Measurements from ENCODE around the gene TSPAN18. TPM values are rescaled to one million over a fixed set of nuclear protein-coding genes. Genes with fewer than 3 reads are reported as not detected.

The TSPAN18 gene
- total RNA-seq, 3 donors from 2014 or later: 1.0 to 2.0 (median 1.8) TPM

DNA sequence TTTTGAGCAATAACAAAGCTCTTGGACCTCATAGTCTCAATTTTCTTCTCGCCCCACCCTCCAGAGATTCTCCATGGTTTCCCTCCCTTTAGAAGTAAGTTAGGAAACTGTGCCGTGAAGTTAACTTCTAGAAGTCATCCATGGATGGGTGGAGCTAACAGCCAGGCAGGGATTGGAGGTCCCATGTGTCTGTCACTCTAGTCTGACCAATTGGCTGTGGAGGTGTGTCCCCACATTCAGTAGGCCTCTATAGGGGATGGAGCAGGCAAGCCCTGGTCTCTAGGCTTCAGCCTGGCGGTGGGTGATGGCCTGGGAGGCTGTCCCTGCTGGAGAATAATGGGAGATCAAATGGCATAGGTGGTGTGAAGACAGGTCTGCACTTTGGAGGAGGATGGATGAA, 173.2 kb downstream of the TSPAN18 start:
- peaks cover 0 to 6% of the 10 kb centered on the region in 2 donors for H3K9me3 ChIP-seq
- TF ChIP-seq, protein P1, sequence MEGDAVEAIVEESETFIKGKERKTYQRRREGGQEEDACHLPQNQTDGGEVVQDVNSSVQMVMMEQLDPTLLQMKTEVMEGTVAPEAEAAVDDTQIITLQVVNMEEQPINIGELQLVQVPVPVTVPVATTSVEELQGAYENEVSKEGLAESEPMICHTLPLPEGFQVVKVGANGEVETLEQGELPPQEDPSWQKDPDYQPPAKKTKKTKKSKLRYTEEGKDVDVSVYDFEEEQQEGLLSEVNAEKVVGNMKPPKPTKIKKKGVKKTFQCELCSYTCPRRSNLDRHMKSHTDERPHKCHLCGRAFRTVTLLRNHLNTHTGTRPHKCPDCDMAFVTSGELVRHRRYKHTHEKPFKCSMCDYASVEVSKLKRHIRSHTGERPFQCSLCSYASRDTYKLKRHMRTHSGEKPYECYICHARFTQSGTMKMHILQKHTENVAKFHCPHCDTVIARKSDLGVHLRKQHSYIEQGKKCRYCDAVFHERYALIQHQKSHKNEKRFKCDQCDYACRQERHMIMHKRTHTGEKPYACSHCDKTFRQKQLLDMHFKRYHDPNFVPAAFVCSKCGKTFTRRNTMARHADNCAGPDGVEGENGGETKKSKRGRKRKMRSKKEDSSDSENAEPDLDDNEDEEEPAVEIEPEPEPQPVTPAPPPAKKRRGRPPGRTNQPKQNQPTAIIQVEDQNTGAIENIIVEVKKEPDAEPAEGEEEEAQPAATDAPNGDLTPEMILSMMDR (IDR thresholded peaks at IDR 0.05): no peak
- no peak for TF ChIP-seq POLR2A (IDR thresholded peaks at IDR 0.05)
- no peak for TF ChIP-seq POLR2AphosphoS5 (IDR thresholded peaks at IDR 0.05)
- no peak overlapping the region for H3K4me3 ChIP-seq
- intact Hi-C loops (cut with DNase I; ENCODE audit: low total_unique reads): loop anchor here (5.0 to 10.0 kb wide), 2 partner anchors 435 to 638 kb away; no protein-coding TSS in a partner anchor
- no peak overlapping the region for H3K27ac ChIP-seq
- no peak for DNase-seq (ENCODE audit: low spot score in 2 of 2)
- H3K36me3 ChIP-seq: no peaks in the 10 kb centered on the region
- peaks cover 0 to 6% of the 10 kb centered on the region in 2 donors for H3K27me3 ChIP-seq
- H3K4me1 ChIP-seq: no peaks in the 10 kb centered on the region

DNA sequence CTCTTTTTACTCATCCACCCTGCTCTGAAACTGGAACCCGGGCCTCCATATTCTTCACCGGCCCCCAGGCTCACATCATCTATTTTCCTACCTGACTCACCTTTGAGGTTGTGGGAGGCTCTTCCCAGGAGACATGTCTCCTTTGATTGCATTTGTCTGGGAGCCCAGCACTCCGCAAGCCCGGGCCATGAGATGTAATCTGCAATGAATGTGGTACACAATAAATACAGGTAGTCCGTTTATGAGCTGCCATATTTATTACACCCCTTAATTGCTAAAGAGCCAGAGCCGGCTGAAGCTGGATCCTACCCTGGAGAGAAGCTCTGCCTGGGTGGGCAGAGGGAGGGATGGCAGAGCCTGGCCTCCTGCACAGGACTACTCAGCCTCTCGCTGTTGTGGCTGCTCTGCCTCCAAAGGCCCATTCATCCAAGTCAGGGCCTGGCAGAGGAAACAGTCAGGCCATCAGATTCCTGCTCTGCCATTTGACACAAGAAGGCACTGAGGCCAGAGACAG, 174.4 kb downstream of the TSPAN18 start:
- Histone ChIP-seq H3K27me3 (no peaks in the 10 kb centered on the region), H3K4me3 (no peak overlapping the region), H3K9me3 (peaks cover 0 to 6% of the 10 kb centered on the region in 2 donors), H3K4me1 (no peaks in the 10 kb centered on the region), H3K27ac (no peak overlapping the region), H3K36me3 (no peaks in the 10 kb centered on the region)
- intact Hi-C loops (cut with DNase I; ENCODE audit: low total_unique reads): no loop called here
- TF ChIP-seq POLR2A (IDR thresholded peaks at IDR 0.05) (no peak), POLR2AphosphoS5 (IDR thresholded peaks at IDR 0.05) (no peak)
- TF ChIP-seq, protein P1 (IDR thresholded peaks at IDR 0.05): no peak
- no peak for DNase-seq (ENCODE audit: low spot score in 2 of 2)

DNA sequence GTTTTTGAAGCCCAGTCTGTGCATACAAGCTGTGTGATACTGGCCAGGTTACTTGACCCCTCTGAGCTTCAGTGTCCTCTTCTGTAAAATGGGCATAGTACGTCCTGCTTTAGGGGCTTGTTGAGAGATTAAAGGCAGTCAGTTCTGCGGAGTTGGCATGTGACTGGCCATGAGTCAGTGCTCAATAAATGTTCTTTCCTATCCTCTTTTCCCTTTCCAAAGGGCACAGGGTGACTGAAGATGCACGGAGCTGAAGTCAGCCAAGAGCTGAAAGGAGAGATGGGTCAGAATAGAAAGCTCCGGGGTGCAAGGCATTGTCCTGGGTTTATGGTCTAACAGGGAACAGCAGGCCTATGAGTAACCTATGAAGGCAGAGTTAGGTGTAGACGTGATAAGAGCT, 175.0 kb downstream of the TSPAN18 start:
- Histone ChIP-seq H3K36me3 (no peaks in the 10 kb centered on the region), H3K4me3 (no peak overlapping the region), H3K4me1 (no peaks in the 10 kb centered on the region), H3K9me3 (peaks cover 0 to 6% of the 10 kb centered on the region in 2 donors), H3K27ac (no peak overlapping the region), H3K27me3 (no peaks in the 10 kb centered on the region)
- intact Hi-C loops (cut with DNase I; ENCODE audit: low total_unique reads): no loop called here
- TF ChIP-seq, protein P1 (IDR thresholded peaks at IDR 0.05): no peak
- no peak for TF ChIP-seq POLR2A (IDR thresholded peaks at IDR 0.05)
- no peak for DNase-seq (ENCODE audit: low spot score in 2 of 2)

DNA sequence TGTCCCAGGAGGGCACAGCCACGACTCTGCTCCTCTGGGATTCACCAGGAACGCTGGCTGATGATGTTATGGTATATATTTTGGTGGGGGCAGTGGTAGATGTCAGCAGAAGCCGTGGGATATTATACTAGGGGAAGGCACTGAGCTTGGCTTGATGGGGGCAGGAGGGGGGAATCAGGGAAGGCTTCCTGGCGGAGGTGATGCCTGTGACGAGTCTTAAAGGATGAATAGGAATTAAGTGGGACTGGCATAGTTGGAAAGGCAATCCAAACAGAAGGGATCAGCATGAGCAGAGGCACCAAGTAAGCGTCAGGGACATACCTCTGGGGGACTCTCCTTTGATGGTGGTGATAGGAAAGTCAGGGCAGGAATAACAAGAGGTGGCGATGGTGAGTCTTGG, 176.3 kb downstream of the TSPAN18 start:
- H3K27me3 ChIP-seq: no peaks in the 10 kb centered on the region
- TF ChIP-seq POLR2AphosphoS5 (IDR thresholded peaks at IDR 0.05) (no peak), POLR2A (IDR thresholded peaks at IDR 0.05) (no peak)
- TF ChIP-seq, protein P1 (IDR thresholded peaks at IDR 0.05): no peak
- H3K4me1 ChIP-seq: no peaks in the 10 kb centered on the region
- H3K36me3 ChIP-seq: no peaks in the 10 kb centered on the region
- DNase-seq (ENCODE audit: low spot score in 2 of 2): no peak
- intact Hi-C loops (cut with DNase I; ENCODE audit: low total_unique reads): no loop called here
- H3K9me3 ChIP-seq: peaks cover 0 to 6% of the 10 kb centered on the region in 2 donors
- no peak overlapping the region for H3K27ac ChIP-seq
- no peak overlapping the region for H3K4me3 ChIP-seq

DNA sequence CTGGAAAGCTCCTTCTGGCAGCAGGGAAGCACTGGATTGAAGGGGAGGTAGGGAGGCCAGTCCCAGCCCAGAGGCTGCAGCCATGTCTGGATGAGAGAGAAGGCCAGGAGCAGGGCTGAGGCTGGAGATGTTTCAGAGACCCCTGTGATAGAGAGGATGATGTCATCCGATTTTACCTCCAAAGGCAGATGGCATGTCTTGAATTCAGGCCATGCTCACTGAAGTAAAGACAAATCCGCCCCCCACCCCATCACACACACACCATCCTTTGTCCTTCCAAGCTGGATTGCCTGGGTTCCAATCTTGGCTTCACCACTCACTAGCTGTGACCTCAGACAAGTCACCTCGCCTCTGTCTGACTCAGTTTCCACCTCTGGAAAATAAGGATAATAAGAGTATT, 176.8 kb downstream of the TSPAN18 start:
- TF ChIP-seq POLR2A (IDR thresholded peaks at IDR 0.05): no peak
- TF ChIP-seq, protein P1 (IDR thresholded peaks at IDR 0.05): no peak
- no peak for TF ChIP-seq POLR2AphosphoS5 (IDR thresholded peaks at IDR 0.05)
- Histone ChIP-seq H3K4me1 (no peaks in the 10 kb centered on the region), H3K36me3 (no peaks in the 10 kb centered on the region), H3K27me3 (no peaks in the 10 kb centered on the region), H3K9me3 (peaks cover 0 to 1% of the 10 kb centered on the region in 2 donors), H3K4me3 (no peak overlapping the region), H3K27ac (no peak overlapping the region)
- no peak for DNase-seq (ENCODE audit: low spot score in 2 of 2)
- intact Hi-C loops (cut with DNase I; ENCODE audit: low total_unique reads): no loop called here

All from breast epithelium (tissue), 4 donors.